TTC549 (cell line): ENCODE data around the gene DGKD.

Source experiments
- FAIRE-seq: peaks from 2 replicates; lab custom pipeline; 2012; peaks lifted over from hg19 to GRCh38; lab: Jason Lieb, UNC

Gene DGKD

GRCh38 chr2:233477548-233478433 lies 123.5 kb downstream of the DGKD start:
- FAIRE-seq = no peak

- no peak for FAIRE-seq
These were observed 125.6 kb downstream of the DGKD start for GRCh38 chr2:233479616-233480489.

GRCh38 chr2:233480490-233481202 lies 126.4 kb downstream of the DGKD start:
- FAIRE-seq = no peak

- no peak for FAIRE-seq
These were observed 127.3 kb downstream of the DGKD start for GRCh38 chr2:233481368-233482142.

- no peak for FAIRE-seq
These were observed 128.3 kb downstream of the DGKD start for GRCh38 chr2:233482616-233483015.

GRCh38 chr2:233485726-233486125 lies 131.4 kb downstream of the DGKD start:
- FAIRE-seq = no peak

- FAIRE-seq = no peak
These were observed 132.1 kb downstream of the DGKD start for GRCh38 chr2:233486357-233486756.

- no peak for FAIRE-seq
These were observed 132.7 kb downstream of the DGKD start for GRCh38 chr2:233486778-233487552.

GRCh38 chr2:233487748-233488345 lies 133.6 kb downstream of the DGKD start:
- no peak for FAIRE-seq

- no peak for FAIRE-seq
These were observed 134.8 kb downstream of the DGKD start for GRCh38 chr2:233489143-233489542.

GRCh38 chr2:233489666-233490065 lies 135.4 kb downstream of the DGKD start:
- no peak for FAIRE-seq

GRCh38 chr2:233490831-233491230 lies 136.5 kb downstream of the DGKD start:
- FAIRE-seq = no peak

GRCh38 chr2:233491326-233491725 lies 137.0 kb downstream of the DGKD start:
- no peak for FAIRE-seq

GRCh38 chr2:233492078-233492477 lies 137.8 kb downstream of the DGKD start:
- FAIRE-seq = no peak

GRCh38 chr2:233492751-233493150 lies 138.5 kb downstream of the DGKD start:
- no peak for FAIRE-seq

- no peak for FAIRE-seq
These were observed 141.5 kb downstream of the DGKD start for GRCh38 chr2:233495503-233496496.

- FAIRE-seq = no peak
These were observed 143.4 kb downstream of the DGKD start for GRCh38 chr2:233497692-233498091.

GRCh38 chr2:233498126-233498525 lies 143.8 kb downstream of the DGKD start:
- FAIRE-seq = no peak

- FAIRE-seq = no peak
These were observed 145.6 kb downstream of the DGKD start for GRCh38 chr2:233499928-233500327.
